Measurements from ENCODE around the gene SFPQ.

SFPQ gene

GRCh38 chr1:35185200-35185599, 7.7 kb downstream of the SFPQ start:
- Histone ChIP-seq H3K4me1 (ENCODE audit: control insufficient read depth in 1 of 2, insufficient read depth in 2 of 2, low read length in 2 of 2) (peaks cover 2 to 7% of the 10 kb centered on the region in 2 experiments), H3K23ac (ENCODE audit: low read length) (no peak overlapping the region), H3K79me2 (ENCODE audit: control insufficient read depth, insufficient read depth, low read length, poor library complexity) (peaks cover 5% of the 10 kb centered on the region), H3K18ac (ENCODE audit: low read length) (no peak overlapping the region), H3K79me1 (ENCODE audit: low read length) (no peaks in the 10 kb centered on the region), H3K9ac (ENCODE audit: low read length) (no peak overlapping the region), H3K14ac (ENCODE audit: low read length) (no peak overlapping the region), H3K4me2 (ENCODE audit: low read length) (no peak overlapping the region), H3K4me3 (ENCODE audit: low read depth, low read length) (no peak overlapping the region), H2AFZ (ENCODE audit: insufficient read depth, low read length, poor library complexity) (no peak overlapping the region), H4K8ac (ENCODE audit: low read depth, low read length) (no peak overlapping the region), H2BK120ac (ENCODE audit: insufficient read depth, low read length, poor library complexity) (no peak overlapping the region), H4K12ac (ENCODE audit: low read depth, low read length) (no peak overlapping the region), H2BK12ac (ENCODE audit: low read length) (no peak overlapping the region), H2AK5ac (ENCODE audit: low read length) (no peak overlapping the region), H3K27ac (ENCODE audit: low read depth, low read length) (no peak overlapping the region), H3K4ac (ENCODE audit: low read depth, low read length) (no peak overlapping the region), H3K27me3 (ENCODE audit: insufficient read depth, low read length) (no peaks in the 10 kb centered on the region), H3K36me3 (ENCODE audit: control insufficient read depth in 1 of 2, insufficient read depth in 2 of 2, low read length in 2 of 2) (peaks cover 30 to 63% of the 10 kb centered on the region in 2 experiments), H3K9me3 (ENCODE audit: insufficient read depth, low read depth, low read length) (no peaks in the 10 kb centered on the region), H4K91ac (ENCODE audit: low read depth, low read length) (no peak overlapping the region), H2BK5ac (ENCODE audit: low read depth, low read length, poor library complexity) (no peak overlapping the region)
- no CpG with 5 or more reads among the region's 5 CpGs for WGBS (ENCODE audit: extremely low coverage, insufficient coverage, insufficient read length)
- peak in 1 of 2 donors; percentile 12 for DNase-seq

DNA sequence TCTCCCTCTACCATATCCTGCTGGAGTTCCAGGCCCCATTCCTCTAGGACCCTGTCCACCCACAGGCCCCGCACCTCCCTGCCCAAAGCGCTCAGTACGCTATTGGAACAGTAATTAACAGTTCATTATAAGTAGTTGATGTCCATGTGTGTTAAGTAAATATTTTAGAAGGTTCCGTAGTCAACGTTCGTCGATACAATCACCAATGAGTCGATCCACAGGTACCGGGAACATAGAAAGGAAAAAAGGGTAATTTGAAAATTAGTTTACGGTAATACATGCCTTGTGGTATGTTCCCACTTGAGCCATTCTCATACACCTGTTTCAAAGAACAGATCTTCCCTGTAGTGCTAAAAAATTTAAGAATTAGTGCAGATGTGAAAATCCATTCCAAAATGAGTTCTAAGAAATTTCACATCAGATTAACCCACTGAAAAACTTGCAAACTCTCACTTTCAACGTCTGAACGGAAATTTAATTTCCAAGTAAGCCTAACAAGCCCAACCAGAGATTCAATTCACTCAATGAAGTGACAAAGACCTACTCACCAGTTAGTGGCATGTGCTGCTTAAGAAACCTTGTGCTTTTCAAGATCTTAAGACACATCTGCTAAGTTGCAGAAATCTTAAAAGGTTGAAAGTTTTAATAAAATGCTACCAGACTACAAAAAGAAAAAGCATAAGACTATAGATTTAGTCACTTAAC, 8.3 kb downstream of the SFPQ start:
- H3K4me2 ChIP-seq (ENCODE audit: low read length): no peak overlapping the region
- no peak overlapping the region for H4K8ac ChIP-seq (ENCODE audit: low read depth, low read length)
- no peak overlapping the region for H3K14ac ChIP-seq (ENCODE audit: low read length)
- H3K23ac ChIP-seq (ENCODE audit: low read length): no peak overlapping the region
- no peaks in the 10 kb centered on the region for H3K9me3 ChIP-seq (ENCODE audit: insufficient read depth, low read depth, low read length)
- H3K9ac ChIP-seq (ENCODE audit: low read length): no peak overlapping the region
- H3K27me3 ChIP-seq (ENCODE audit: insufficient read depth, low read length): no peaks in the 10 kb centered on the region
- H3K79me2 ChIP-seq (ENCODE audit: control insufficient read depth, insufficient read depth, low read length, poor library complexity): peaks cover 2% of the 10 kb centered on the region
- H4K91ac ChIP-seq (ENCODE audit: low read depth, low read length): no peak overlapping the region
- no peaks in the 10 kb centered on the region for H3K79me1 ChIP-seq (ENCODE audit: low read length)
- no CpG with 5 or more reads among the region's 12 CpGs for WGBS (ENCODE audit: extremely low coverage, insufficient coverage, insufficient read length)
- H3K27ac ChIP-seq (ENCODE audit: low read depth, low read length): no peak overlapping the region
- no peak overlapping the region for H2BK12ac ChIP-seq (ENCODE audit: low read length)
- no peak overlapping the region for H2BK5ac ChIP-seq (ENCODE audit: low read depth, low read length, poor library complexity)
- H3K4me3 ChIP-seq (ENCODE audit: low read depth, low read length): no peak overlapping the region
- no peak overlapping the region for H2AFZ ChIP-seq (ENCODE audit: insufficient read depth, low read length, poor library complexity)
- H4K12ac ChIP-seq (ENCODE audit: low read depth, low read length): no peak overlapping the region
- no peak overlapping the region for H3K18ac ChIP-seq (ENCODE audit: low read length)
- H3K4ac ChIP-seq (ENCODE audit: low read depth, low read length): no peak overlapping the region
- no peak overlapping the region for H2BK120ac ChIP-seq (ENCODE audit: insufficient read depth, low read length, poor library complexity)
- peaks cover 25 to 61% of the 10 kb centered on the region in 2 experiments for H3K36me3 ChIP-seq (ENCODE audit: control insufficient read depth in 1 of 2, insufficient read depth in 2 of 2, low read length in 2 of 2)
- peak in 1 of 2 donors; percentile 14 for DNase-seq
- no peak overlapping the region for H2AK5ac ChIP-seq (ENCODE audit: low read length)
- peaks cover 0 to 2% of the 10 kb centered on the region in 2 experiments for H3K4me1 ChIP-seq (ENCODE audit: control insufficient read depth in 1 of 2, insufficient read depth in 2 of 2, low read length in 2 of 2)

- DNase-seq: peak in 1 of 2 donors; percentile 28
- no peak overlapping the region for H4K12ac ChIP-seq (ENCODE audit: low read depth, low read length)
- no CpG with 5 or more reads among the region's 4 CpGs for WGBS (ENCODE audit: extremely low coverage, insufficient coverage, insufficient read length)
- H3K4me1 ChIP-seq (ENCODE audit: control insufficient read depth in 1 of 2, insufficient read depth in 2 of 2, low read length in 2 of 2): no peaks in the 10 kb centered on the region
- no peak overlapping the region for H4K91ac ChIP-seq (ENCODE audit: low read depth, low read length)
- no peak overlapping the region for H4K8ac ChIP-seq (ENCODE audit: low read depth, low read length)
- H3K4ac ChIP-seq (ENCODE audit: low read depth, low read length): no peak overlapping the region
- H3K4me3 ChIP-seq (ENCODE audit: low read depth, low read length): no peak overlapping the region
- no peak overlapping the region for H2BK120ac ChIP-seq (ENCODE audit: insufficient read depth, low read length, poor library complexity)
- no peak overlapping the region for H3K4me2 ChIP-seq (ENCODE audit: low read length)
- H2BK12ac ChIP-seq (ENCODE audit: low read length): no peak overlapping the region
- H3K27ac ChIP-seq (ENCODE audit: low read depth, low read length): no peak overlapping the region
- H2BK5ac ChIP-seq (ENCODE audit: low read depth, low read length, poor library complexity): no peak overlapping the region
- H3K36me3 ChIP-seq (ENCODE audit: control insufficient read depth in 1 of 2, insufficient read depth in 2 of 2, low read length in 2 of 2): peaks cover 19 to 54% of the 10 kb centered on the region in 2 experiments
- no peaks in the 10 kb centered on the region for H3K9me3 ChIP-seq (ENCODE audit: insufficient read depth, low read depth, low read length)
- no peak overlapping the region for H2AFZ ChIP-seq (ENCODE audit: insufficient read depth, low read length, poor library complexity)
- peaks cover 2% of the 10 kb centered on the region for H3K79me2 ChIP-seq (ENCODE audit: control insufficient read depth, insufficient read depth, low read length, poor library complexity)
- no peaks in the 10 kb centered on the region for H3K79me1 ChIP-seq (ENCODE audit: low read length)
- no peak overlapping the region for H2AK5ac ChIP-seq (ENCODE audit: low read length)
- H3K9ac ChIP-seq (ENCODE audit: low read length): no peak overlapping the region
- no peak overlapping the region for H3K18ac ChIP-seq (ENCODE audit: low read length)
- no peak overlapping the region for H3K23ac ChIP-seq (ENCODE audit: low read length)
- H3K14ac ChIP-seq (ENCODE audit: low read length): no peak overlapping the region
- H3K27me3 ChIP-seq (ENCODE audit: insufficient read depth, low read length): no peaks in the 10 kb centered on the region
Observed at GRCh38 chr1:35181790-35182455, 11.0 kb downstream of the SFPQ start.

GRCh38 chr1:35180776-35181374, 12.1 kb downstream of the SFPQ start:
- no peak overlapping the region for H2BK12ac ChIP-seq (ENCODE audit: low read length)
- H3K23ac ChIP-seq (ENCODE audit: low read length): no peak overlapping the region
- H3K4ac ChIP-seq (ENCODE audit: low read depth, low read length): no peak overlapping the region
- no peak overlapping the region for H3K14ac ChIP-seq (ENCODE audit: low read length)
- H2AK5ac ChIP-seq (ENCODE audit: low read length): no peak overlapping the region
- no peaks in the 10 kb centered on the region for H3K27me3 ChIP-seq (ENCODE audit: insufficient read depth, low read length)
- no peak overlapping the region for H3K9ac ChIP-seq (ENCODE audit: low read length)
- H2BK5ac ChIP-seq (ENCODE audit: low read depth, low read length, poor library complexity): no peak overlapping the region
- H3K79me1 ChIP-seq (ENCODE audit: low read length): no peaks in the 10 kb centered on the region
- H3K18ac ChIP-seq (ENCODE audit: low read length): no peak overlapping the region
- H3K27ac ChIP-seq (ENCODE audit: low read depth, low read length): no peak overlapping the region
- no peak overlapping the region for H2AFZ ChIP-seq (ENCODE audit: insufficient read depth, low read length, poor library complexity)
- no peak overlapping the region for H4K91ac ChIP-seq (ENCODE audit: low read depth, low read length)
- DNase-seq: peak in 1 of 2 donors; percentile 16
- H3K9me3 ChIP-seq (ENCODE audit: insufficient read depth, low read depth, low read length): no peaks in the 10 kb centered on the region
- no peaks in the 10 kb centered on the region for H3K4me1 ChIP-seq (ENCODE audit: control insufficient read depth in 1 of 2, insufficient read depth in 2 of 2, low read length in 2 of 2)
- H2BK120ac ChIP-seq (ENCODE audit: insufficient read depth, low read length, poor library complexity): no peak overlapping the region
- H3K79me2 ChIP-seq (ENCODE audit: control insufficient read depth, insufficient read depth, low read length, poor library complexity): no peaks in the 10 kb centered on the region
- H4K12ac ChIP-seq (ENCODE audit: low read depth, low read length): no peak overlapping the region
- no peak overlapping the region for H3K4me2 ChIP-seq (ENCODE audit: low read length)
- H3K36me3 ChIP-seq (ENCODE audit: control insufficient read depth in 1 of 2, insufficient read depth in 2 of 2, low read length in 2 of 2): peaks cover 23 to 52% of the 10 kb centered on the region in 2 experiments
- no CpG with 5 or more reads among the region's 7 CpGs for WGBS (ENCODE audit: extremely low coverage, insufficient coverage, insufficient read length)
- H4K8ac ChIP-seq (ENCODE audit: low read depth, low read length): no peak overlapping the region
- no peak overlapping the region for H3K4me3 ChIP-seq (ENCODE audit: low read depth, low read length)

Data from trophoblast cell (in vitro differentiated cells and primary cell).